HTERT RPE-1 (cell line): Measurements from ENCODE around the gene TRABD.

Source experiments
- in situ Hi-C: fragments of 300-500 bp; cut with MboI; formaldehyde crosslinking; loops from 4 replicates; pipeline ENCODE4 v1.14.3; 2020; ENCODE audit warnings: low sequenced_read_pairs

TRABD gene

DNA sequence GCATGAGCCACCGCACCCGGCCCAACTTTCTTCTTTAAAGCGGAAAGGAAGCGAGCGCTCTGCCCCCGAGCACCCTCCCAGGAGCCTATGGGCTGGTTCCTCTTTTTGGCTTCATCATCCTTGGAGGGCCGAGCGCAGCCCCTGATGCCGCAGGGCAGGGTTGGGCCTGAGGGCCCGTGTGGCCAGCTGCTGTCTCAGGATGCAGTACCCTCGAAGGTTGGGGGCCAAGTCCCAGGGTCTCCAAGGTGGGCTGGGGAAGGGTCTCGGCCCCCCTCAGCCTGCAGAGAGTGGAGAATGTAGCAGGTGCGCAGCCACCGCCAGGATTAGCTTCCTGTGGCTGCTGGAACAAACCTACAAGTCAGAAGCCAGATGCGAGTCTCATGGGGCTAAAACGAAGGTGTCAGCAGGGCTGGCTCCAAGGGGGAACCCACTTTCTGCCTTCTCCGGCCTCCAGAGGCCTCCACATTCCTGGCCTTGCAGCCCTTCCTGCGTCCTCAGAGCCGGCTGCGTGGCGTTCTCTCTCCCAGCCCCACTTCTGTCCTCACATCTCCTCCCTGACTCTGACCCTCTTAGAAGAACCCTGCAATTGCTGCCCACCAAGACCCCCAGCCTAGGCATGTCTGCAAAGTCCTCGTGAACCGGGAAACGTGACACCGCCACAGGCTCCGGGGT is 12.3 kb upstream of the TRABD start:
- in situ Hi-C loops: no loop called here

DNA sequence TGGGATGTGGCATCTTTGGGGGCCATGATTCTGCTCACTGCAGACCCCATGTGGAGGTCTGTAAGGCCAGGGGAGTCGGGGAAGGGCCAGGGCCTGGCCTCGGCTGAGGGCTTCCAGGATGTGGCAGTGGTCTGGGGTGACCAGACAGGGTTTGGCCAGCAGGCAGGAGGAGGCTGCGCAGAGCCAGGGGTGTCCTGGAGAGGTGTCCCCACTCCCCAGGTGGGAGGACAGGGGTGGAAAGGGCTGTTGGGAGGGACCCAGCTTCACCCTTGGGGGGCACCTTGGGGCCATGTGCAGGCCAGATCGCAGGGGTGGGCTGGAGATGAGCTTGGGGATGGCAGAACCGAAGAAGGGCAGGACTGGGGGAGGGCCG is 11.7 kb upstream of the TRABD start:
- in situ Hi-C loops: no loop called here

DNA sequence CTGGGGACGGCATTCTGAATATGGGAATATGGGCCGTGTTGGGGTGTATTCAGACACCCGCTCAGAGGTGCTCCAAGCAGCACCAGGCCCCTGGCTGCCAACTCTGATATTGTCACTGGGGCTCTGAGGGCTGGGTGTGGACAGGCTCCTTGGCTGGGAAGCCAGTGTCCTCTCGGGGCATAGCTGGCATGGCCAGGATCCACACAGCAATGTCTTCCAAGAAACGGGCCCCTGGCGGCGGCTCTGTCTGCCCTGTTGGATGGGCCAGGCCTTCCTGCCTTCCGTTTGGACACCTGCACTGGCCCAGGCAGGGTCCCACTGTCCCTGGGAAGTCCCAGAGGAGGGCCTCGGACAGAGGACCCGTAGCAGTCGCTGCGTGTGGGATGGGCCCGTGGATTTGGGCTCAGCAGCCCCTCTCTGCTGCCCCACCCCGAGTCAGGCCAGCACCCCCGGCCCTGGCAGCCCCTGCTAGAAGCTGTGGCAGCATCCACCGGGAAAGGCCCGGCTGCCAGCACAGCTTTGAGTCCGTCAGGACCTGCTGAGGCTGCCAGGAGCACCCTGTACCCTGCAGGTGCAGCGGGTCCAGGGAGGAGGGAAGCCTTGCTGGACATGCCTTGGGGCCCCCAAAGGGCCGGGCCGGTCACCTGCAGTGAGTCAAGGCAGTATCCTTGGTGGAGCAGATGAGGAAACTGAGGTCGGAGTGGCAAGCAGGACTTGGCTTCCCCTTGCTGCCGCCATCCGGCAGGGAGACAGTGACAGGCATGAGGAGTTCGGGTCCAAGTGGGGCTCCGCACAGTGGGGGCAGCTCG is 11.1 kb upstream of the TRABD start:
- in situ Hi-C loops: no loop called here

DNA sequence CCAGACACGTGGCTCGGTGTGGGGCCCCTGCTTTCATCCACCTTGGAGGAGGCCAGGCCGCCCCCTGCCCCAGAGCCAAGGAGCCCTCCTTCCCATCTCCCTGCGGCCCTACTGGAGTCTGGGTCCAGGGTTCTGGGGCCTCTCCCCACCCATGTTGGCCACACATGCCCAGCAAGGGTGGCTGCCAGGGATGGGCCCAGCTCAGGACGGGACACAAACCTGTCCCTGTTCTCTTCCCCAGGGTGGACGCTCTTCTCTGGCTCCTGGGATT is 10.6 kb upstream of the TRABD start:
- in situ Hi-C loops: no loop called here

DNA sequence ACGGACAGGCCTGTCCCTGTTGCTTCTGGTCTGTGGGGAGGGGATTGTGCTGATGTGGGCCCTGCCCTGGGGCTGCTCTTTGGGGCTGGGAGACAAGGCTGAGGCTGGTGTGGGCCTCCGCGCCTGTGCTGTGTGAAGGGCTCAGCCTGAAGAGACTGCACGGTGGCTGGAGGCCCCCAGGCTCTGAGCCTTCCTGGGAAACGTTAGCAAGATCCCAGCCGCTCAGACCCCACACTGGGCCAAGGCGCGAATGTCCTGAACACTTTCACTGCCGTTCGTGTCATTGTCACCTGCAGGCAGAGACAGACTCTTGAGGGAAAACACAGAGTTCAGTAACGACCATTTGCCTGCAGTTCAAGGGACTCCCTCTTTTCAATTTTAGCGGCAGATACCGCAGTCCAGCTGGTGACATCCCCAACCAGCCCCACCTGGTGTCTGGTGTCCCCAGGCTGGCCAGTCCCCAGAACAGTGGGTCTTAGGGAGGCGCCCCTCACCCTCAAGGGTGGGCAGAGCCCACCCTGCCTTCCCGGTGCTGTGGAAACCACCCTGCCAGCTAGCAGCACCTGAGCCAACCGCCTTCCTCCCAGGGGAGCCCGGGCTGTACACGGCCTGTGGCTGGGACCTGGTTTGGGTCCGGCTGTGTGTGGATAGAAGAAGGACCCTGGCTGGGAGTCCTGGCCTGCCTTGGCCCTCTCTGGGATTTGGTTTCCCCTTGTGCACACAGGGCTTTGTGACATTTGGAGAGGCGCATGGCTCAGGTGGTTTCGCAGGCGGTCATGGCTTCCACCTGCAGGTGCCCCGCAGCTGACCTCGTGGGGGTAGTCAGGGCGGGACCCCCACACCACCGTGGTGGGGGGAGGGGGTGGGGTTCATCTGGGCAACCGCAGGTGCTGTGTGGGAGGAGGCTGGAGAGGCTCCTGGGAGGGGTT is 9.5 kb upstream of the TRABD start:
- in situ Hi-C loops: no loop called here

DNA sequence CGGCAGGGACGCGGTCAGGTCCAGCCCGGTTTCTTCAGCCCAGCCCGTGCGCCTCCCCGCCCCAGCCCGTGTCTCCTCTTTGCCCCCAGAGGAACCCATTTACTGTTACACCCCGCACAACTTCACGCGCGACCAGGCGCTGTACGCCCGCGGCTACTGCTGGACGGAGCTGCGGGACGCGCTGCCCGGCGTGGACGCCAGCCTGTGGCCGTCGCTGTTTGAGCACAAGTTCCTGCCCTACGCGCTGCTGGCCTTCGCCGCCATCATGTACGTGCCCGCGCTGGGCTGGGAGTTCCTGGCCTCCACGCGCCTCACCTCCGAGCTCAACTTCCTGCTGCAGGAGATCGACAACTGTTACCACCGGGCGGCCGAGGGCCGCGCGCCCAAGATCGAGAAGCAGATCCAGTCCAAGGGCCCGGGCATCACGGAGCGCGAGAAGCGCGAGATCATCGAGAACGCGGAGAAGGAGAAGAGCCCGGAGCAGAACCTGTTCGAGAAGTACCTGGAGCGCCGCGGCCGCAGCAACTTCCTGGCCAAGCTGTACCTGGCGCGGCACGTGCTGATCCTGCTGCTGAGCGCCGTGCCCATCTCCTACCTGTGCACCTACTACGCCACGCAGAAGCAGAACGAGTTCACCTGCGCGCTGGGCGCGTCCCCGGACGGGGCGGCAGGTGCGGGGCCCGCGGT is 8.7 kb upstream of the TRABD start:
- in situ Hi-C loops: no loop called here

DNA sequence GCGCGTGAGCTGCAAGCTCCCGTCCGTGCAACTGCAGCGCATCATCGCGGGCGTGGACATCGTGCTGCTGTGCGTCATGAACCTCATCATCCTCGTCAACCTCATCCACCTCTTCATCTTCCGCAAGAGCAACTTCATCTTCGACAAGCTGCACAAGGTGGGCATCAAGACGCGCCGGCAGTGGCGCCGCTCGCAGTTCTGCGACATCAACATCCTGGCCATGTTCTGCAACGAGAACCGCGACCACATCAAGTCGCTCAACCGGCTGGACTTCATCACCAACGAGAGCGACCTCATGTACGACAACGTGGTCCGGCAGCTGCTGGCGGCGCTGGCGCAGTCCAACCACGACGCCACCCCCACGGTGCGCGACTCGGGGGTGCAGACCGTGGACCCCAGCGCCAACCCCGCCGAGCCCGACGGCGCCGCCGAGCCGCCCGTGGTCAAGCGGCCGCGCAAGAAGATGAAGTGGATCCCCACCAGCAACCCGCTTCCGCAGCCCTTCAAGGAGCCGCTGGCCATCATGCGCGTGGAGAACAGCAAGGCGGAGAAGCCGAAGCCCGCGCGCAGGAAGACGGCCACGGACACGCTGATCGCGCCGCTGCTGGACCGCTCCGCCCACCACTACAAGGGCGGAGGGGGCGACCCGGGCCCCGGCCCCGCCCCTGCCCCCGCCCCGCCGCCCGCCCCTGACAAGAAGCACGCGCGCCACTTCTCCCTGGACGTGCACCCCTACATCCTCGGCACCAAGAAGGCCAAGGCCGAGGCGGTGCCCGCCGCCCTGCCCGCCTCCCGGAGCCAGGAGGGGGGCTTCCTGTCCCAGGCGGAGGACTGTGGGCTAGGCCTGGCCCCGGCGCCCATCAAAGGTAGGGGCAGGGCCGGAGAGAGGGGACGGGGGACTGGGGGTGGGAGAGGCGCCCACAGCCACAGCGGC is 7.9 kb upstream of the TRABD start:
- in situ Hi-C loops: no loop called here

DNA sequence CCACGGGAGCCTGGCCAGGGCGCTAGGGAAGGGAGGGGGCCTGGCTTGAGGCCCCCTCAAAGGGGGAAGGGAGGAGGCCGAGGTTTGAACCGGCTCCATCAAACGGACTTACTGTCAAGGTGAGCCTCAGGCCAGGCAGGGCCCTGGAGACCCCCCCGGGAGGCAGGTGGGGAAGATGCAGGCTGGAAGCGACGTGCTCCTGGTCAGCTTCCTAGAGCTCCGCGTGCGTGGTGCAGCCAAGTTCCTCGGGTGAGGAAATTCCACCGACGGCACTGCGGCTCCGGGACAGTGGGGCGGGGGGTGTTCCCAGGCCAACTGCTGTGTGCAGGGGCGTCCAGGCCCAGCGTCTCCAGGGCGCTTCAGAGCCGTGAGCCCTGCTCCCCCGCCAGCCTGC is 7.2 kb upstream of the TRABD start:
- in situ Hi-C loops: no loop called here

DNA sequence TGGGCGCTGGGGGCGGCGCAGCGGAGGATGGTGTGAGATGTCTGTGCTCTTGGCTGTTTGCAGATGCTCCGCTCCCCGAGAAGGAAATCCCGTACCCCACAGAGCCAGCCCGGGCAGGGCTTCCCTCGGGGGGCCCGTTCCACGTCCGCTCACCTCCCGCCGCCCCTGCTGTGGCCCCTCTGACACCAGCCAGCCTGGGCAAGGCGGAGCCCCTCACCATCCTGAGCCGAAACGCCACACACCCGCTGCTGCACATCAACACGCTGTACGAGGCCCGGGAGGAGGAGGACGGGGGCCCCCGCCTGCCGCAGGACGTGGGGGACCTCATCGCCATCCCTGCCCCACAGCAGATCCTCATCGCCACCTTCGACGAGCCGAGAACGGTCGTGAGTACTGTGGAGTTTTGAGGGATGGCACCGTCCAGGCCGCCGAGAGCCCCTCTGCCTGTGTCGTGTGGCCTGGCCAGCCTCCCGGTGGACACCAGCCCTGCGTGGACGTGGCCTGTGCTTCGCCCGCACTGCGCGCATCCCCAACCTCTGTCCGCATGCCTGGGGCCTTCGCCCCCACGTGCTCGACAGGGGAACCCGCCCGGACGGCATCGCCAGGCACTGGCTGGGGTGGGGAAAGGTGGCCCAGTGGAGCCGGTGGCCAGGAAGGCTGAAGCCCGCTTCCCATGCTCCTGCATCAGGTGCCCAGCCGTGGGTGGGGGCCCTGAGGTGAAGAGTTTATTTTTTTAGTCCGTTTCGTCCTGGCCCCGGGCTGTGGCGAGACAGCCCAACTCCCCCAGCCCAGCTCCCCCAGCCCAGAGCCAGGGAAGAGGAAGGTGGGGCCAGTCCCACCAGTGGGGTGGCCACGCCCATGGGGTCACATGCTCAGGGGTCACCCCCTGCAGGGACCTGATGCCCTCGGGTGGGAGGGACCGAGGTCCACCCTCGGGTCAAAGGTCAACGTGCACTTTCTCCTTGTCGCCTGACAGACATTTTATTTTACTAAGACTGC is 6.5 kb upstream of the TRABD start:
- in situ Hi-C loops: no loop called here

DNA sequence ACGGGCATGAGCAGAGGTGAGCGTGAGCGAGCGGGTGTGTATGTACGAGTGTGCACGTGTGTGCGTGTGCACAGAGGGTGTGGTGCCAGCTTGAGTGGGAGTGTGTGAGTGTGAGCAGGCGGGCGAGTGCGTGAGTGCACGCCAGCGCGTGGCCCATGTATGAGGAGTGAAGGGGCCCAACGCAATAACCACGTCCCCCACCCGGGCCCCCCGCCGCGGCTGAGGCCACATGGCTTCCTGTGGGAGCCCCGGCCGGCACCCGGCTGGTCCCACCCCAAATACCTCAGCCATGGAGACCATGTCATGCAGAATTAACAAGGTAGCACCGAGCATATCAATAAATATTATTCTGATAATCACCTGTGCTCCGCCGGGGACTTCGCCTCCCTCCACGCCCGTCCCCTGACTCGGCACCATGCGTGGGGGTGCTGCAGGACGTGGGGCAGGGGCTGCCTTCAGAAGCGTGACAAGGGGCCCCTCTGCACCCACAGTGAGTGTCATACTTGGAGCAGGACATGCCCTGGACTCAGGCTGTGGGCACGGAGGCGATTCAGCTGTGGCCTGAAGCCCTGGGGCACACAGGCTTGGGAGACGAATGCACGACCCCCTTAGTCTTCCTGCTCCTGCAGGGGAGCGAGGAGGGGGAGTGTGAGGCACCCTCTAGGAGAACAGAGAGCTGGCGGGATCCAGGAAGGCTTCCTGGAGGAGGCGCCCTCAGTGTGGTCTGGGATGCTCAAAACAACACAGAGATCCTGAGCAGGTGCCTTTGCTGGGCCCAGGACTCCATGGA is 5.6 kb upstream of the TRABD start:
- in situ Hi-C loops: no loop called here

DNA sequence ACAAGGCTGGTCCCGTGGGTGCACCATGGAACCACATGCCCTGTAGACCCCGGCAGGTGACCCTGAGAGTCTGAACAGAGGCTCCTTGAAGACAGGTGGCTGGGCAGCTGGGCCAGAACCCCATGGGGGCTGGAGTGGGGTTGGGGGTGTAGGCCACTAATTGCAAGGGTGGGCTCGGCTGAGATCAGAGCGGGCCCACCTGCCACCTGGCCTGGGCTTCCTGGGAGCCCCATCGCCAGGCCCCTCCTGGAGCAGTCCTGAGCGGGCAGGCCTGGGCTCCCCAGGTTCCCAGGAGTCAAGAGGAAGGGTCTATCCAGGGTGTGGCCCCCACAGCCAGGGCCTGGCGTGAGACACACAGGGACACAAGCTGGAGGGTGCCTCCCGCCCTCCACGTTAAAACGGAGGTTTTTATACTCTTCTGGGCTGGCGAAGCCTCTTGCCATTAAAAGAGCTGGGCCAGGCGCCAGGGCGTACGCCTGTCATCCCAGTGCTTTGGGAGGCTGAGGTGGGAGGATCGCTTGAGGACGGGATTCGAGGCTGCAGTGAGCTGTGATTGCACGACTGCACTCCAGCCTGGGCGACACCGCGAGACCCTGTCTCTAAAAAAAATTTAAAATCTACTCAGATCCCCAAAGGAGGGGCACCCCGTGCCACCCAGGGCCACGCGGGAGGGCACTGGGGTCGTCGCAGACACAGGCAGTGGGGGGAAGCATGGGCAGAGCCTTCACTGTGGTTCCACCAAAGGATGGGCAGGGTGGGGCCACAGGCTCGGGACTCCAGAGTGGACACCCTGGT is 4.8 kb upstream of the TRABD start:
- in situ Hi-C loops: no loop called here

DNA sequence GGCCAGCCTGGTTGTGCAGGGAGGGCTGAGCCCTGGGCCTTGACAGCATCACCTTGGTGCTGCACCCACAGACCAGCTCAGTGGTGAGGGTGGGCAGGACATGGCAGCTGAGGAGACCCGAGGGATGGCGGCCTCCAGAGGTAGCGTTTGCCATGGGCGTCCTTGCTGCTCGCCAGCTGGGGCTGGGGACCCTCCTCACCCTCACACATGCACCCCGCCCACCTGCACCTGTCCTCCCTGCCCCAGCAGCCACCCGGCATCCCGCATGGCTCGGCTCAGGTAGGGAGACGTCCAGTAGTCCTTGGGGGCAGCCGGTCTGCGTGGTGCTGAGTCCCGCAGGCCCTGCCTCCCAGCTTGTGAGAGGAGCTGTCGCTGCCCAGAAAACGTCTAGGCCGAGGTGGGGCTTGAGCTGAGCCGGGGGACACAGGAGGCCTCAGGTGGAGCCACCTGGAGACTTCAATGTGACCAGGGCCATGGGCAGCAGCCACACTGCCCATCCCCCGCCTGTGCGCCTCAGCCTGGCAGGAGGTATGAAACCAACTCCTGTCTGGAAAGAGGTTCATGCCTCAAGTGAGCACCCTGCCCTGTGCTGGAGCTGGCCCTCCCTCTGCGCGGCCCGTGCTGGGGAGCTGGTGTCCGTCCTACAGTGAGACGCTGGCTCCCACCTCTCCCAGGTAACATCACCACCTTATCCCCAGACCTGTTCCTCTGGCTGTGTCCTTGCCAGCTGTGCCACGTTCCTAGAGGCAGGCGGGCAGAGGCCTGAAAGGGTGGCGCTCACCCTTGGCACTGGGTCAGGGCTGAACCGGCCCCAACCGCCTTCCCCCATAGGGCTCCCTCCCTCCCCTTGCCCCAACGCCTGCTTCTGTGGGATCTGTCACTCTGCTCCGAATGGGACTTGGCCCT is 3.3 kb upstream of the TRABD start:
- in situ Hi-C loops: no loop called here

DNA sequence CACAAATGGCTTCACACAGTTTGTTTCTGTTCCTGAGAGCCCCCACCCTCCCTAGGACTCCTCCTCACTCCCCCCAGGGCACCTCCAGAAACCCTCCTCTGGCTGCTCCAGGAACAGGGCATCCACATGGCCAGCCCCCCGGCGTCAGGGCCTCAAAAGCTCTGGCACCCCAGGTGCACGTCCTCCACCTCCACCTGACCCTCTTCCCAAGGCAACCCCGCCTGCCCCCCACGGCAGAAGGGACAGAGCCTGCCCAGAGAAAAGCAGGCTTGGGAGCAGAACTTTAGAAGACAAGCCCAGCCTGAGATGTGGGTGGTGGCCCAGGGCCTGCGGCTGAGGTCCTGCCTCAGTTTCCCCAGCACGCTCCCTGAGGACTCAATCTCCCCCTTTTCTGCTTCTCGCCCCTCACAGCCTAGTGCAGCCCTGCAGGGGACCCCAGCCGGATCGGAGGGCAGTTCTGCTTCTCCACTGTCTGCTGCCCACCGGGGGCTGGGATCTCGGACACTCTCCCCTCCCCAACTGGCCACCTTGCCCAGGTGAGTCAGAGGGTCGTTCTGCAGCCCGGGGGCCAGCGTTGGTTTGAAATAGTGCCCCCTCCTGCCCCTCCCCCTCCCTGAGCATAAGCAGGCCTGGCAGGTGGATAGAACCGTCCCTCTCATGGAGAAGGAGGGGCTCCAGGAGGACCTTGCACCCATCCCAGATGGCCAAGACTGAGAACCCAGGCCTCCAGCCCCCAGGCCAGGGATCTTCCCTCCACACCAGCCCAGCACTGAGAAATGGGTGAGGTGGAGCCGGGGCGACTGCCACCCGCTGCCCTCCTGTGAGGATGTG is 2.4 kb upstream of the TRABD start:
- in situ Hi-C loops: no loop called here

DNA sequence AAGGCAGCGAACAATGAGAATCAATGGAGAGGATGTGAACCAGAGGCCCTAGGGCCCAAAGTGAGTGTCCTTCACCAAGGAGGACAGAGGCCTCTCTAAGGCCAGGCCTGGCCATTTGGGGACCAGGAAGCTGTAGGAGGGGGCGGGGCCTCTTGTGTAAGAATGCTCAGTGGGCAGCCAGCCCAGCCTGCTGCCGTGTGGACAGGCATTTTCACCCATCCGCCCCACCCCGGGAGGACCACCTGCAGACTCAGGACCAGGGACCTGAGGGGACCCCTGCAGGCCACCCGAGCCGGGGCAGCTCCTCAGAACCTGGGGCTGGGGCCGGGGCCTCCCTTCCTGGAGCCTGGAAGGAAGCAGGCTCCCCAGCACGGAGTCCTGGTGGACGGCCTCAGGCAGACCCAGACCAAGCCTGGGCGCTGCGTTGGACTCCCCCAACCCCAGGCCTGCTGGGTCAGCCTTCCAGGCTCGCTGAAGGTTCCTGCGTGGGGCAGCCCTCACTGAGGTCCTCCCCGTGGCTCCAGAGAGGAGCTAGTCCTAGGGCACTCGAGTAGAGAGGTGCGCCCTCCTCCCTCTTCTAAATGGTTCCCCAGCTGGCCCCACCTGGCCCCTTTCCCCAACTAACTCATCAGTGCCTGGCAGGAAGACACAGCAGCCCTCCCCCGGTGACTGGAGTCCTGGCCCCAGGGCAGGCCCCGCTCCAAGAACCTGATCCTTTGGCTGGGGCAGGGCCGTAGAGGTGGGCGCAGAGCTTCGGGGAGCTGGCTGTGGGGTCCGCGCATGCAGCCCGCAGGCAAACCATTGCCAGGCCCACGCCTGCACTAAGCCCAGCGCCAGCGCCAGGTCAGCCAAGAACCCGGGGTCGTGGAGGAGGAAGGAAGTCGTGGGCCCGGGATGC is 1.5 kb upstream of the TRABD start:
- in situ Hi-C loops: no loop called here
